ENCODE results near the gene LIMS2.
A peak's percentile ranks its signal among the peaks of the same experiment; 100 is the strongest.

LIMS2 gene

DNA sequence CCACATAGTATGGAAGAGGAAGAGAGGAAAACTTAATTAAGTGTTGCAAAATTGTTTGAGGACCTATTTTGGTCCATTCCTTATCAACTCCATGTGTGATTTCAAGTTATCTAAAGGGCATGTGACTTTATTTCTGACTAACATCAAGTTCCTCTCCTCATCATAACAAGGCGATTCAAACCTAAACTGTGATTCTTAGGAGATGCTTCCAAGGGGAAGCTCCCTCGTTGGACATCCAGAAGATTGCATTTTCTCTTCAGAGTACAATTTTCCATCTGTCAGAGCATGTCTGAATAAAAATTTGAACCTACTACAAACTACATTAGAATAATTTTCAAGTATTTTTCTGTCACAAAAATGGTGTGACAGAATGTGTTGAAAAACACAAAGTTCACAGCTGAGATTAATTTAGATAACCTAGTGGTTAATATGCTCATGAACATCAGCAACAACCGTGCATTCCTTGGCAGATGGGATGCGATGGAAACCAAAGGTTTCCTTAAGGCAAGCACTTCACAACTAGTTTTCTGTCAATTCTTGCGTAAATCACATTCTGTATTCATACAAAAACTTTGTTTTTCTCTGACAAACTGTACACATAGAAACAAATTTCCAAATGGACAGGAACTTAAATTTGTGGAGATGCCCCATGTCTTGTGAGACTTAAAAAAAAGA, 30.2 kb upstream of the LIMS2 start:
- Histone ChIP-seq H3F3A (ENCODE audit: low read depth) (peaks cover 3% of the 10 kb centered on the region; the same call in 1 of the 2 replicates), H4K20me1 (ENCODE audit: insufficient read depth, low read length, poor library complexity, severe bottlenecking) (peaks cover 26% of the 10 kb centered on the region), H3K79me2 (ENCODE audit: insufficient read depth, low read length) (peaks cover 26% of the 10 kb centered on the region), H2AFZ (ENCODE audit: low read length) (no peak overlapping the region), H3K4me3 (ENCODE audit: low read length, poor library complexity, severe bottlenecking) (no peak overlapping the region), H3K4me2 (ENCODE audit: low read depth, low read length, poor library complexity, severe bottlenecking) (no peak overlapping the region), H3K4me1 (ENCODE audit: insufficient read depth, low read length, poor library complexity, severe bottlenecking) (peaks cover 27% of the 10 kb centered on the region), H3K9me3 (ENCODE audit: insufficient read depth, low read depth, low read length) (no peaks in the 10 kb centered on the region), H3K9me2 (replicated peaks; ENCODE audit: low read depth, low read length) (no peaks in the 10 kb centered on the region), H3K36me3 (ENCODE audit: insufficient read depth, low read length) (peaks cover 23% of the 10 kb centered on the region; the same call in 1 of the 2 replicates), H3K9ac (ENCODE audit: low read depth, low read length, poor library complexity, severe bottlenecking) (no peak overlapping the region), H3K27me3 (ENCODE audit: insufficient read depth, low read length, poor library complexity, severe bottlenecking) (no peaks in the 10 kb centered on the region)
- TF ChIP-seq, protein P1, sequence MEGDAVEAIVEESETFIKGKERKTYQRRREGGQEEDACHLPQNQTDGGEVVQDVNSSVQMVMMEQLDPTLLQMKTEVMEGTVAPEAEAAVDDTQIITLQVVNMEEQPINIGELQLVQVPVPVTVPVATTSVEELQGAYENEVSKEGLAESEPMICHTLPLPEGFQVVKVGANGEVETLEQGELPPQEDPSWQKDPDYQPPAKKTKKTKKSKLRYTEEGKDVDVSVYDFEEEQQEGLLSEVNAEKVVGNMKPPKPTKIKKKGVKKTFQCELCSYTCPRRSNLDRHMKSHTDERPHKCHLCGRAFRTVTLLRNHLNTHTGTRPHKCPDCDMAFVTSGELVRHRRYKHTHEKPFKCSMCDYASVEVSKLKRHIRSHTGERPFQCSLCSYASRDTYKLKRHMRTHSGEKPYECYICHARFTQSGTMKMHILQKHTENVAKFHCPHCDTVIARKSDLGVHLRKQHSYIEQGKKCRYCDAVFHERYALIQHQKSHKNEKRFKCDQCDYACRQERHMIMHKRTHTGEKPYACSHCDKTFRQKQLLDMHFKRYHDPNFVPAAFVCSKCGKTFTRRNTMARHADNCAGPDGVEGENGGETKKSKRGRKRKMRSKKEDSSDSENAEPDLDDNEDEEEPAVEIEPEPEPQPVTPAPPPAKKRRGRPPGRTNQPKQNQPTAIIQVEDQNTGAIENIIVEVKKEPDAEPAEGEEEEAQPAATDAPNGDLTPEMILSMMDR (conservative IDR thresholded peaks at IDR 0.05; ENCODE audit: low read length): no peak
- TF ChIP-seq EZH2phosphoT487 (IDR thresholded peaks at IDR 0.05; ENCODE audit: borderline replicate concordance): no peak

DNA sequence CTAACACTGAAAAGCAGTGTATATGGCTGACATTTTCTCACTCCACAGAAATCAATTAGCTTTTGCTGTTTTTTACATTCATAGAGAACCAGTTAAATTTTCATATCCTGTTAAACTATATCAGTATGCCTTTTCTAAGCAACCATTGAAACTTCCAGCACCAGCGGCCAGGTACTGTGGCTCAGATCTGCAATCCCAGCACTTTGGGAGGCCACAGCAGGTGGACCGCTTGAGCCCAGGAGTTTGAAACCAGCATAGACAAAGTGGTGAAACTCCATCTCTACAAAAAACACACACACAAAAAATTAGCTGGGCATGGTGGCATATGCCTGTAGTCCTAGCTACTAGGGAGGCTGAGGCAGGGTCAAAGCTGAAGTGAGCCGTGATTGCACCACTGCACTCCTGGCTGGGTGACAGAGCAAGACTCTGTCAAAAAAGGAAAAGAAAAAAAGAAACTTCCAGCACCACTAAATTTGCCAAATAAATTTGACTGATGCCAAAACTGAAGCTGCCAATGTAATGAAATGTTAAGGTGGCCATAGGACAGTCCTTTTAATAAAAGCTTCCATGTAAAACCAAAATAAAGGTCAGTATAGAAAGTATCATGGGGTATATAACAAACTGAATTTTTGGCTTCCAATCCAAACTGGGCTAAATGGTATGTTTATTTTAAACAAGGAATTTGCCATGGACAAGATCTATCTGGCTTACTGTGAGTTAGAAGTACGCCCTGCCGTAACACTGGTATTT, 29.5 kb upstream of the LIMS2 start:
- H3K4me2 ChIP-seq (ENCODE audit: low read depth, low read length, poor library complexity, severe bottlenecking): peak overlapping the region; percentile 96
- peaks cover 3% of the 10 kb centered on the region; the same call in 1 of the 2 replicates for H3F3A ChIP-seq (ENCODE audit: low read depth)
- H3K27me3 ChIP-seq (ENCODE audit: insufficient read depth, low read length, poor library complexity, severe bottlenecking): no peaks in the 10 kb centered on the region
- H3K4me3 ChIP-seq (ENCODE audit: low read length, poor library complexity, severe bottlenecking): no peak overlapping the region
- H3K4me1 ChIP-seq (ENCODE audit: insufficient read depth, low read length, poor library complexity, severe bottlenecking): peaks cover 30% of the 10 kb centered on the region
- peaks cover 23% of the 10 kb centered on the region; the same call in 1 of the 2 replicates for H3K36me3 ChIP-seq (ENCODE audit: insufficient read depth, low read length)
- peaks cover 26% of the 10 kb centered on the region for H4K20me1 ChIP-seq (ENCODE audit: insufficient read depth, low read length, poor library complexity, severe bottlenecking)
- no peaks in the 10 kb centered on the region for H3K9me2 ChIP-seq (replicated peaks; ENCODE audit: low read depth, low read length)
- no peak overlapping the region for H2AFZ ChIP-seq (ENCODE audit: low read length)
- H3K9me3 ChIP-seq (ENCODE audit: insufficient read depth, low read depth, low read length): no peaks in the 10 kb centered on the region
- peaks cover 26% of the 10 kb centered on the region for H3K79me2 ChIP-seq (ENCODE audit: insufficient read depth, low read length)
- TF ChIP-seq, protein P1 (conservative IDR thresholded peaks at IDR 0.05; ENCODE audit: low read length): no peak
- no peak for TF ChIP-seq EZH2phosphoT487 (IDR thresholded peaks at IDR 0.05; ENCODE audit: borderline replicate concordance)
- H3K9ac ChIP-seq (ENCODE audit: low read depth, low read length, poor library complexity, severe bottlenecking): no peak overlapping the region

DNA sequence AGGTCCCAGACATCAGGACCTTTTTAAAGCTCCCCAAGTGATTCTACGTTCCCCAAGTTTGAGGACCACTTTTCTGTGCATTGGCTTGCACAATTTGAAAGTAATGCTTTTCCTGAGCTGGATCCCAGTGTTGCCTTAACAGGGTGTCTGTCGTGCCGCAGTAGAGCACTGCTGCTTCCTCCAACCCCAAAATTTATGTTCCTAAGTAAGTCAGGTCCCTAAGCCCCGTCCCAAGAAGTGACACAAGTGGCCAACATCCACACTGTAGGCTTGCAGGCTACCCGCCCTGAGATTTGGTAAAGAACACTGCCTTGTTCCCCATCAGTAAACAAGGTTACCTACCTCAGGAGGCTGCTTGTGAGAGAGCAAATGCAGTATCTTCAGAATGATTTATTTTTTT, 28.0 kb upstream of the LIMS2 start:
- Histone ChIP-seq H4K20me1 (ENCODE audit: insufficient read depth, low read length, poor library complexity, severe bottlenecking) (peaks cover 26% of the 10 kb centered on the region), H3K4me3 (ENCODE audit: low read length, poor library complexity, severe bottlenecking) (peak overlapping the region; percentile 78), H3K36me3 (ENCODE audit: insufficient read depth, low read length) (peaks cover 7% of the 10 kb centered on the region; the same call in 1 of the 2 replicates), H3K9ac (ENCODE audit: low read depth, low read length, poor library complexity, severe bottlenecking) (peak overlapping the region; percentile 76), H3K9me3 (ENCODE audit: insufficient read depth, low read depth, low read length) (no peaks in the 10 kb centered on the region), H3F3A (ENCODE audit: low read depth) (peaks cover 3% of the 10 kb centered on the region; the same call in 1 of the 2 replicates), H3K27me3 (ENCODE audit: insufficient read depth, low read length, poor library complexity, severe bottlenecking) (no peaks in the 10 kb centered on the region), H3K9me2 (replicated peaks; ENCODE audit: low read depth, low read length) (no peaks in the 10 kb centered on the region), H2AFZ (ENCODE audit: low read length) (no peak overlapping the region), H3K4me1 (ENCODE audit: insufficient read depth, low read length, poor library complexity, severe bottlenecking) (peaks cover 30% of the 10 kb centered on the region), H3K4me2 (ENCODE audit: low read depth, low read length, poor library complexity, severe bottlenecking) (peak overlapping the region; percentile 96), H3K79me2 (ENCODE audit: insufficient read depth, low read length) (peaks cover 26% of the 10 kb centered on the region)
- no peak for TF ChIP-seq EZH2phosphoT487 (IDR thresholded peaks at IDR 0.05; ENCODE audit: borderline replicate concordance)
- TF ChIP-seq, protein P1 (conservative IDR thresholded peaks at IDR 0.05; ENCODE audit: low read length): no peak

All from Loucy (cell line).